MM.1S (cell line): ENCODE results near the gene MSLN.

Experiments used
- DNase-seq: peaks from one replicate; pipeline ENCODE4 v3.0.0-alpha.2; 2015
- H2AFZ ChIP-seq: fragments of 300-600 bp; sonication (generic); 2 replicates; pipeline ENCODE4 v1.6.0; 2016; ENCODE audit warnings: antibody characterized with exemption, low read length
- H3F3A ChIP-seq: fragments of 300-600 bp; sonication (generic); 2 replicates; pipeline ENCODE4 v1.6.1; 2016; ENCODE audit warnings: mild to moderate bottlenecking, antibody characterized with exemption, low read length, moderate library complexity, mixed read lengths; ENCODE audit not compliant: insufficient read depth
- H3K27ac ChIP-seq: fragments of 300-600 bp; sonication (generic); 2 replicates; pipeline ENCODE4 v1.5.1; 2016; ENCODE audit warnings: mild to moderate bottlenecking, low read length
- H3K27me3 ChIP-seq: fragments of 300-600 bp; sonication (generic); replicated peaks from 2 replicates; pipeline ENCODE4 v1.6.0; 2016; ENCODE audit warnings: low read length; ENCODE audit not compliant: insufficient read depth
- H3K36me3 ChIP-seq: fragments of 300-600 bp; sonication (generic); replicated peaks from 2 replicates; pipeline ENCODE4 v1.6.1; 2016; ENCODE audit warnings: mild to moderate bottlenecking, low read length, mixed read lengths; ENCODE audit not compliant: insufficient read depth
- H3K4me1 ChIP-seq: fragments of 300-600 bp; sonication (generic); 2 replicates; pipeline ENCODE4 v1.6.1; 2016; ENCODE audit warnings: low read length, mixed read lengths
- H3K4me2 ChIP-seq: fragments of 300-600 bp; sonication (generic); 2 replicates; pipeline ENCODE4 v1.6.0; 2016; ENCODE audit warnings: low read depth, low read length
- H3K4me3 ChIP-seq: fragments of 300-600 bp; sonication (generic); 2 replicates; pipeline ENCODE4 v1.5.1; 2016; ENCODE audit warnings: low read length, mixed read lengths
- H3K79me2 ChIP-seq: fragments of 300-600 bp; sonication (generic); 2 replicates; pipeline ENCODE4 v1.6.1; 2016; ENCODE audit warnings: mixed run types, low read length, mixed read lengths
- H3K9ac ChIP-seq: fragments of 300-600 bp; sonication (generic); 2 replicates; pipeline ENCODE4 v1.6.1; 2016; ENCODE audit warnings: low read length, mixed read lengths
- H3K9me2 ChIP-seq: fragments of 300-600 bp; sonication (generic); replicated peaks from 2 replicates; pipeline ENCODE4 v1.6.1; 2016; ENCODE audit warnings: mild to moderate bottlenecking, low read length, mixed read lengths; ENCODE audit not compliant: insufficient read depth
- H3K9me3 ChIP-seq: fragments of 300-600 bp; sonication (generic); replicated peaks from 2 replicates; pipeline ENCODE4 v1.6.1; 2016; ENCODE audit warnings: mild to moderate bottlenecking, low read length, mixed read lengths; ENCODE audit not compliant: insufficient read depth
- H4K20me1 ChIP-seq: fragments of 300-600 bp; sonication (generic); 2 replicates; pipeline ENCODE4 v1.6.1; 2016; ENCODE audit warnings: mild to moderate bottlenecking, low read length, moderate library complexity, mixed read lengths; ENCODE audit not compliant: insufficient read depth
- CTCF ChIP-seq: fragments of 300-600 bp; sonication (generic); IDR thresholded peaks from 2 replicates; pipeline ENCODE4 v1.5.1; 2016; ENCODE audit warnings: antibody characterized with exemption, low read length, mixed read lengths
- EZH2 ChIP-seq: fragments of 300-600 bp; sonication (generic); optimal IDR thresholded peaks from 2 replicates; pipeline ENCODE3; 2017; ENCODE audit warnings: low read depth, mild to moderate bottlenecking, antibody characterized with exemption, low read length, mixed read lengths
- EZH2phosphoT487 ChIP-seq: fragments of 300-600 bp; sonication (generic); IDR thresholded peaks from 2 replicates; pipeline ENCODE4 v1.6.1; 2018; ENCODE audit warnings: antibody characterized with exemption, low read length

MSLN gene

GRCh38 chr16:756428-756827 lies 4.1 kb upstream of the MSLN start:
- no peaks in the 10 kb centered on the region for H3K4me1 ChIP-seq
- H3K9me3 ChIP-seq, result no peaks in the 10 kb centered on the region
- H3K4me3 ChIP-seq, result no peak overlapping the region
- no peak overlapping the region for H3K27ac ChIP-seq
- H3K9ac ChIP-seq, result no peak overlapping the region
- no peak overlapping the region for H2AFZ ChIP-seq
- no peaks in the 10 kb centered on the region for H4K20me1 ChIP-seq
- H3F3A ChIP-seq, result no peaks in the 10 kb centered on the region
- peaks cover 91% of the 10 kb centered on the region for H3K27me3 ChIP-seq
- no peaks in the 10 kb centered on the region for H3K79me2 ChIP-seq
- TF ChIP-seq EZH2phosphoT487 (no peak), CTCF (no peak), EZH2 (no peak)
- H3K4me2 ChIP-seq, result no peak overlapping the region
- no peaks in the 10 kb centered on the region for H3K9me2 ChIP-seq
- DNase-seq, result no peak
- H3K36me3 ChIP-seq, result no peaks in the 10 kb centered on the region

GRCh38 chr16:759110-759910 lies 1.2 kb upstream of the MSLN start:
- no peaks in the 10 kb centered on the region for H3K9me3 ChIP-seq
- H3K79me2 ChIP-seq, result no peaks in the 10 kb centered on the region
- H3K9ac ChIP-seq, result no peak overlapping the region
- no peak overlapping the region for H2AFZ ChIP-seq
- TF ChIP-seq CTCF (no peak), EZH2 (no peak), EZH2phosphoT487 (no peak)
- DNase-seq, result no peak
- no peak overlapping the region for H3K27ac ChIP-seq
- H3K4me3 ChIP-seq, result no peak overlapping the region
- no peak overlapping the region for H3K4me2 ChIP-seq
- no peaks in the 10 kb centered on the region for H3K36me3 ChIP-seq
- H3F3A ChIP-seq, result no peaks in the 10 kb centered on the region
- peaks cover 80% of the 10 kb centered on the region for H3K27me3 ChIP-seq
- H3K9me2 ChIP-seq, result no peaks in the 10 kb centered on the region
- H3K4me1 ChIP-seq, result no peaks in the 10 kb centered on the region
- H4K20me1 ChIP-seq, result no peaks in the 10 kb centered on the region

- no peak overlapping the region for H3K9ac ChIP-seq
- H2AFZ ChIP-seq, result no peak overlapping the region
- H3F3A ChIP-seq, result no peaks in the 10 kb centered on the region
- no peaks in the 10 kb centered on the region for H3K9me2 ChIP-seq
- H3K4me1 ChIP-seq, result no peaks in the 10 kb centered on the region
- H3K27ac ChIP-seq, result no peak overlapping the region
- H3K27me3 ChIP-seq, result peaks cover 72% of the 10 kb centered on the region
- no peaks in the 10 kb centered on the region for H4K20me1 ChIP-seq
- H3K4me3 ChIP-seq, result no peak overlapping the region
- no peak for DNase-seq
- TF ChIP-seq CTCF, result no peak
- TF ChIP-seq EZH2, result no peak
- TF ChIP-seq EZH2phosphoT487, result no peak
- H3K4me2 ChIP-seq, result no peak overlapping the region
- no peaks in the 10 kb centered on the region for H3K36me3 ChIP-seq
- no peaks in the 10 kb centered on the region for H3K9me3 ChIP-seq
- no peaks in the 10 kb centered on the region for H3K79me2 ChIP-seq
These were observed 469 bp upstream of the MSLN start for GRCh38 chr16:760065-760464.
